Mucosa of rectum (tissue), 2 donors: ENCODE measurements around the gene ROBO2.

Source experiments
- H3K27ac ChIP-seq, 2 donors: one replicate each; pipeline ENCODE4 v1.7.0; 2013; ENCODE audit warnings: inconsistent platforms in 2 of 2, low read depth in 2 of 2, low read length in 2 of 2
- H3K27me3 ChIP-seq, 2 donors: one replicate each; pipeline ENCODE4 v1.7.0; 2013; ENCODE audit warnings: low read length in 2 of 2; ENCODE audit not compliant: control insufficient read depth in 2 of 2, insufficient read depth in 2 of 2
- H3K36me3 ChIP-seq, 2 donors: one replicate each; pipeline ENCODE4 v1.7.0; 2013; ENCODE audit warnings: low read length in 2 of 2; ENCODE audit not compliant: control insufficient read depth in 2 of 2, insufficient read depth in 2 of 2
- H3K4me1 ChIP-seq, 2 donors: one replicate each; pipeline ENCODE4 v1.7.0; 2013; ENCODE audit warnings: low read length in 2 of 2, mild to moderate bottlenecking in 1 of 2; ENCODE audit not compliant: control insufficient read depth in 2 of 2, insufficient read depth in 2 of 2
- H3K4me3 ChIP-seq, 2 donors: one replicate each; pipeline ENCODE4 v1.7.0; 2013; ENCODE audit warnings: low read length in 2 of 2
- H3K9ac ChIP-seq, 2 donors: one replicate each; pipeline ENCODE4 v1.7.0; 2013; ENCODE audit warnings: low read length in 2 of 2, low read depth in 1 of 2, mild to moderate bottlenecking in 1 of 2
- H3K9me3 ChIP-seq, 2 donors: one replicate each; pipeline ENCODE4 v1.7.0; 2013; ENCODE audit warnings: low read length in 2 of 2; ENCODE audit not compliant: control insufficient read depth in 2 of 2
- donor health status: healthy.
- donor health status: Normal muscosa, but diverticular disease.

The ROBO2 gene

DNA sequence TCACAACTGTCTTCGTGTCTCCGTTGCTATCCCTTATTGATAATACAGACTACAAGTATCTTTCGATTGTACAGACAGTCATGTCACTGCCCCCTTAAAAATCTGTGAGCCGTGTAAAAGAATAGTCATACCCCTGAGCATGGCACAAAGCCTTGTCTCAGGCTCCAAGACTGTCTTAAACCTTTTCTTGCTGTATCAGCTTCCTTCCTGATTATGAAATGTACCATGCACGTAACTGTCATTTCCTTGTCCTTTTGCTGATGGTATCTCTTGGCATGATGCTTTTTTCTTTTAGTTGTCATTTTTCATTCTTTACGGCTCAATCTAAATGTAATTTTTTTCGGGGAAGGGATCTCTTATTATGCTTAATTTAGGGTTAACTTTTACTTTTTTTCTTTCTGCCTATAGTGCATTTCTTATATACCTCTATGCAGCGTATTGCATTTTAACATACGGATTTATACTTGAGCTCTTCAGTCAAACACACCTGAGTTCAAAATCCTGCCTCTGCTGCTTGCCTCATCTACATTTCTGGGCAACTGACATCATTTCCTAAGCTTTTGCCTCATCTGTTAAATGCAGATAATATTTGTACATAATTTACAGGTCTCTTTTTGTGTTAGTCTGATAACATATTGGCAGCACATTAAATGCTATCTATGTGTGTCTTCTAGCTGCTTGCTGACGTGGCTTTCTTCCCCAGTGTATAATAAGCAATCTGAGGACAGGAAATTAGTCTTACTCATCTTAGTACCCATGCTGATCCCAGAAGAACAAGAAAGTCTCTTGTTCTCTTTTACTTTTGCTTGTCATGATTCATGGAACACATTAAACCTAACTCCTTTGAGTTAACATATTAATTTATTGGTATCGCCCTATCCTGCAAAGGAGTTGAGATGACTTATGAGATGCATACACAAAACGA is 57.3 kb downstream of the ROBO2 start:
- no peak overlapping the region for H3K27ac ChIP-seq
- H3K9ac ChIP-seq, result no peak overlapping the region
- no peaks in the 10 kb centered on the region for H3K27me3 ChIP-seq
- H3K9me3 ChIP-seq, result no peaks in the 10 kb centered on the region
- H3K36me3 ChIP-seq, result no peaks in the 10 kb centered on the region
- H3K4me1 ChIP-seq, result no peaks in the 10 kb centered on the region
- no peak overlapping the region for H3K4me3 ChIP-seq

DNA sequence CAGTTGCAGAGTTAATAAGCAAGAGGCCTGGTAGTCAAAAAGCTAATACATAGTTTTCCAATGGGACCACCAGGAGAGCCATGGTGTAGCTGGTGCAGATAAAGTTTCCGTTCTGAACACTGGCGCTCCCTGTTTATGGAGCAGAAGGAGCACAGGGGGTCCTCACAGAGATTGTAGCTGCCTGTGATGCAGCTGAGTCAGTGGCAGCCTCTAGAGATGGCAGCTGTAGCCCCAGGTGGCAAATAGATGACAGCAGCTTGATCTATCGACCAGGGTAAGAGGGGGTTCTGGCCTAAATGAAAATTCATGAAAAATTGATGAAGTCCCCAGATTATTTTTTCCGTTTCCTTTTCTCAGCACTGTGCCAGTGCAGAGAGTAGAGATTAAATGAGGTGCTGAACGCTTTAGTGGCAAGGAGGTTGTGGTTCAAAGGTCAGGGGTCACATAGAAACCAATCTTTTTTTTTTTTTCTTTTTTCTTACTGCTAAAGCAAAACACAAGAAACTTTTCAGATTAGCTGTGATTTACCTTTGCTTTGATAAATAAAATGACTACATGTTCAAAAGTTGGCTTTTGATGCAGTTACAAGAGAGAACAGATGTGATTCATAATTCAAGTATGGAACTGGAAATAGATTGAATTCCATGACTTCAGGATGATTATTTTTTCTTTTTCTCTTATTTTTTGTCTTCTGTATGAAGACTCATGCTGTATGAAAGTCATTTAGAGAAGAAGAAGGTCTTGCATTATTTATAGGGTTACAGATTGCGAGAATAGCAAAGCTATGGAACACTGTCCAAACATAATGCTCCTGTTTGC is 63.3 kb downstream of the ROBO2 start:
- Histone ChIP-seq H3K27ac (no peak overlapping the region), H3K9me3 (no peaks in the 10 kb centered on the region), H3K4me3 (no peak overlapping the region), H3K36me3 (no peaks in the 10 kb centered on the region), H3K9ac (no peak overlapping the region), H3K27me3 (no peaks in the 10 kb centered on the region), H3K4me1 (no peaks in the 10 kb centered on the region)

DNA sequence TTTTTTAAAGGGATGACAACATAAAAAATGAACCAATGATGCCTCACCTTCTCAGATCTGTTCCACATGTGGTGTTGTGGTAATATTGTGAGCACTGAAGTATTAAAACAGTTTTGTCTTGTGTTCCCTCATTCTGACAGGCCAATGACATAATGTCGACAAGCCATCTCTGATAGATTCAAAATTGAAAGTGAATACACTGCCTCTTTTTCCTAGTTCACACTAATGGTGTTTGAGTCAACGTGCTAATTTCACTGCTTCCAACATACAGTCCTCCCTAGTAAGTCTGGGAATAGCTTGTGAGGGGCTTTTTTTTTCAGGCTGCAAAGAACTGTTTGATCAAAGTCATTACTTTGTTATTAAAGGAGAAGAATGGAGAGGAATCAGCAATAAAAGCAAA is 82.8 kb downstream of the ROBO2 start:
- no peak overlapping the region for H3K27ac ChIP-seq
- no peak overlapping the region for H3K9ac ChIP-seq
- H3K4me1 ChIP-seq, result no peaks in the 10 kb centered on the region
- no peaks in the 10 kb centered on the region for H3K9me3 ChIP-seq
- no peaks in the 10 kb centered on the region for H3K27me3 ChIP-seq
- no peaks in the 10 kb centered on the region for H3K36me3 ChIP-seq
- no peak overlapping the region for H3K4me3 ChIP-seq

DNA sequence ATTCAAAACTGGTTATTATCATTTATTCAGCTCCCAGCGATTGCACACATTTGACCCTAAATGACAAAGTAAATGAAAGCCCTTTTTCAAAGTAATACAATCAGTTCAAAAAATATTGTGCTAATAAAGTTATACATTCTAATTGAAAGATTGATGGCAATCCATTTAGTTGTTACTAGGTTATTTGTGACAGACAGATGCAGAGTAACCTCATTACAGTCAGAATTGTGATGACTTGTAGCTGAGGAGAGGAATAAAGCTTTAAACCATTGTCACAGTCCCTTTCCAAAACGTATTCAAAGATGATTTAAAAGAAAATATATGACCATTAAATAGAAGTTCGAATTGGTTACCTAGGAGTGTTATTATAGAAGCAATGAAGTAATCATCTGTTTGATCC is 86.1 kb downstream of the ROBO2 start:
- Histone ChIP-seq H3K4me1 (no peaks in the 10 kb centered on the region), H3K9ac (no peak overlapping the region), H3K36me3 (no peaks in the 10 kb centered on the region), H3K9me3 (no peaks in the 10 kb centered on the region), H3K4me3 (no peak overlapping the region), H3K27ac (no peak overlapping the region), H3K27me3 (no peaks in the 10 kb centered on the region)

DNA sequence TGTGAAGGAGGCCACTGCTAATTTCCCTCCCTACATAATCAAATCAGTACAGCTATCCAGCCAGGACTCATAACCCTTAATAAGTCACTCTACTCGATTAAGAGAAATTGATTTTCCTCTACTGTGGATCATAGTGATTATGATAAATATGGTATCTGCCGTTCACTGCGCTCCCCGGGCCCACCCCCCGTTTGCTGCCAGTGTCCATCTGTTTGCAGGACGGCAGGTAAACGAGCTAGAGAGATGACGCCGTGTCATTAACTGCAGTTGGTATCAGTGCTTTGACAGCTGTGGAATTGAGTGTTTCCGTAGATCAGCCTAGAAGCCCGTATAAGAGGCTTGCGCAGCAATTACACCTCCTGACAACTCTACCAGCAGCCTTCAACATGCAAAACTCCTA is 94.9 kb downstream of the ROBO2 start:
- no peak overlapping the region for H3K27ac ChIP-seq
- no peaks in the 10 kb centered on the region for H3K27me3 ChIP-seq
- no peaks in the 10 kb centered on the region for H3K36me3 ChIP-seq
- H3K9me3 ChIP-seq, result no peaks in the 10 kb centered on the region
- H3K4me1 ChIP-seq, result no peaks in the 10 kb centered on the region
- H3K9ac ChIP-seq, result no peak overlapping the region
- H3K4me3 ChIP-seq, result no peak overlapping the region

DNA sequence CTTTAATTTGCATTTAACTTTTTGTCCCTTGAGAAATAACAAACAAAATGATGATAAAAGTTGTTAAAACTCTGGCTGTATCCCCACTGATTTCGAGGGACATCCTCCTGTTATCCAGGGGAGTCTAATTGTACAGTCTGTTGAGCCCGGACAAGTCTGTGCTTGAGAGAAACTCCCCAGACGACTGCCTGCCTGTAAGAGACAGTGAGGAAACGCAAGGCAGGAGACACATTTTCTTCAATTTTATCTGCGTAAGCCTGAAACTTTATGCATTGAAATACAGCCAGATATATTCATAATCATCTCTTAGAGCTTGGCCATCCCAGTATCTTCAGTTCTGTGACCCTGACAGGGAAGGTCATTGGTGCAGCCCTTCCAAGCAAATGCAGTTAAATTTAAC is 97.7 kb downstream of the ROBO2 start:
- Histone ChIP-seq H3K27ac (no peak overlapping the region), H3K9me3 (no peaks in the 10 kb centered on the region), H3K9ac (no peak overlapping the region), H3K27me3 (no peaks in the 10 kb centered on the region), H3K4me3 (no peak overlapping the region), H3K4me1 (no peaks in the 10 kb centered on the region), H3K36me3 (no peaks in the 10 kb centered on the region)

DNA sequence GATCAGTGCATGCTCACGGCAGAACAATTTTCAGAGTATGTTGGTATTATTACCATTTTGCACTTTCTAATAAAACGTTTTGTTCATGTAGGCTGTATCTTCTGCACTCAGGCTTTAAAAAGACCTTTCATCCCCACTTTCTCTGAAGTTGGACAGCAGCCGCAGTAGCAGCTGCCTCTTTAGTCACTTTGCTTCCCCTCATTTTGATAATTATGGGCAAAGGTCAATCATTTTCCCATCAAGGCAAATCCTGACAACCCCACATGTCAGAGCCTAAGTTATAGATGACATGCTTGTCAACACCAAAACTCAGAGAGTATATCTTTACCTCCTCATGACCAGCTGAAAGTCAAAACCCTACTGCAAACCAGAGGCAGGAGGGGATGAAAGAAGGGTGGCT is 99.7 kb downstream of the ROBO2 start:
- Histone ChIP-seq H3K9me3 (no peaks in the 10 kb centered on the region), H3K36me3 (no peaks in the 10 kb centered on the region), H3K27ac (no peak overlapping the region), H3K9ac (no peak overlapping the region), H3K4me3 (no peak overlapping the region), H3K4me1 (no peaks in the 10 kb centered on the region), H3K27me3 (no peaks in the 10 kb centered on the region)

DNA sequence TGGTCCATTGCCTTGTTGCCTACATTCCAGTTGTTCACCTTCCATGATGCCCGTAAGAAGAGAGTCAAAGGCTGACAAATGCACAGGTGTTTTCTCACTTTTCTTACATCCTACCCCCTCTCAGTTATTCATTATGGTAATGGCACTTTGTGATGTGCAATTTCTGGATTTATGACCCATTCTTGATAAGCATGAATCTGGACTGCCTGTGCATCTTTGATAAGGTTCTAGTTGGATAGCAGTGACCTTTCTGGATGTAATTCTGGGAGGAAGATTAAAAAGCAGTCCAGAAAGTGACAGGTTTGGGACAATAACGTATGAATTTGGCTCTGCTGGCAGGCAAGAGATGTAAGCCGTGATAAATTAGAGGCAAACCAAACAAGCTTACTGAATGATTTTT is 101.5 kb downstream of the ROBO2 start:
- H3K27me3 ChIP-seq, result no peaks in the 10 kb centered on the region
- H3K9ac ChIP-seq, result no peak overlapping the region
- no peaks in the 10 kb centered on the region for H3K4me1 ChIP-seq
- H3K4me3 ChIP-seq, result no peak overlapping the region
- no peak overlapping the region for H3K27ac ChIP-seq
- H3K9me3 ChIP-seq, result no peaks in the 10 kb centered on the region
- no peaks in the 10 kb centered on the region for H3K36me3 ChIP-seq

DNA sequence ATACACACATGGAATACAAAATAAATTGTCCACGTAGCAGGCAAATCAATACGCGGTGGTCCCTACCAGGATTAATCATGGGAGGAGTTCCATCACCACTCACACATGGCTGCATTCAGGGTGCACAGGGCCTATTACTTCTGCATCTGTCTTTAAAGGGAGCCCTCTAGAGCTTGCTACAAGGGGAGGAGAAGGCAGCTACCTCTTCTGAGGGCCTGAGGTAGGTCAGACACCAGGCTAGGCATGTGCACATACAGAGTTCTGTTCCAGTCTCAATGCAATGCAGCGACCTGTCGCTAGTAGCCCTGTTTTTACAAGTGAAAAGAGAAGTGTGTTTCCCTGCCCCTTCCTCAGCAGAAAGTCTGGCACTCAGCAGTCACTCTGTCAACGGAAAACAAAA is 102.7 kb downstream of the ROBO2 start:
- H3K27me3 ChIP-seq, result no peaks in the 10 kb centered on the region
- no peaks in the 10 kb centered on the region for H3K4me1 ChIP-seq
- no peaks in the 10 kb centered on the region for H3K36me3 ChIP-seq
- no peak overlapping the region for H3K9ac ChIP-seq
- H3K27ac ChIP-seq, result no peak overlapping the region
- no peaks in the 10 kb centered on the region for H3K9me3 ChIP-seq
- no peak overlapping the region for H3K4me3 ChIP-seq

DNA sequence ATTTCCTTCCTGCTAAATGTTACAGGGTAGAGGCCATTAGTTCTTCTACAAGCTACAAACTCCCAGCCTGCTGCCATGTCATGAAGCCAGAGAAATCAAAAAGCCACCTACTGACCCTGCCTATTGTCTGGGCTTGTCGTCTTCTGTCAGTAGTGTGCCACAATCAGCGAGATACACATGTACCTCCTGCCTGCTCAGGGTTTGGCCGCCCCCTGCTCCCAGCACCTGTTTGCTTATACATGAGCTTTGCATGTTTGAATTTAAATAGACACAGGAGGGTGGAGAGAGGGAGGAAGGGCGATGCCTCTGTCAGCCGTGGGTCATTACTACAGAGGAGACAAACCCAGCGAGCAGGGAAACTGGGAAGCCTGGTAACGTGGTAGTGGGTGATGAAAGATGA is 106.1 kb downstream of the ROBO2 start:
- no peak overlapping the region for H3K27ac ChIP-seq
- no peaks in the 10 kb centered on the region for H3K4me1 ChIP-seq
- H3K9ac ChIP-seq, result no peak overlapping the region
- H3K36me3 ChIP-seq, result no peaks in the 10 kb centered on the region
- H3K27me3 ChIP-seq, result no peaks in the 10 kb centered on the region
- no peaks in the 10 kb centered on the region for H3K9me3 ChIP-seq
- H3K4me3 ChIP-seq, result no peak overlapping the region
